GM12801 (cell line): Measurements from ENCODE around the gene CDH4.

ENCODE experiments used
- TF ChIP-seq, protein P1 (sequence below): IDR thresholded peaks from one replicate; pipeline ENCODE4 v1.5.1; 2011; ENCODE audit warnings: control low read depth; ENCODE audit not compliant: insufficient read length; ENCODE audit errors: extremely low read depth

CDH4 gene

DNA sequence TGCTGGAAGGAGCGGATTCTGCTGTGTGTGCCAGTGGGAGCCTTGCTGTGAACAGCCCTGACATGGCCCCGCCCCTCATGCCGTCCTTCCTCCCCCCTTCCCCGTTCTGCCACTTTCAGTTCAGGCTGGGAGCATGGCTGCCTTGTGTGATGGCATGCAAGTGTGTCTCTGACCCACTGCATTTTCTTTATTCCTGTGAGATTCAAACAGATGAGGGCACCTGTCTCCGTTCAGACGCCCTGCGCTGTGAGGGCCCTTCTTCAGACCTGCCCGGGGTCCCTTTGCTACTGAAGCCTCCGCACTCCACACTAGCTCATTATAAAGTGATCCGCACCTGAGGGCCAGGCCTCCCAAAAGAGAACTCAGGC, 725.3 kb downstream of the CDH4 start:
- TF ChIP-seq, protein P1, sequence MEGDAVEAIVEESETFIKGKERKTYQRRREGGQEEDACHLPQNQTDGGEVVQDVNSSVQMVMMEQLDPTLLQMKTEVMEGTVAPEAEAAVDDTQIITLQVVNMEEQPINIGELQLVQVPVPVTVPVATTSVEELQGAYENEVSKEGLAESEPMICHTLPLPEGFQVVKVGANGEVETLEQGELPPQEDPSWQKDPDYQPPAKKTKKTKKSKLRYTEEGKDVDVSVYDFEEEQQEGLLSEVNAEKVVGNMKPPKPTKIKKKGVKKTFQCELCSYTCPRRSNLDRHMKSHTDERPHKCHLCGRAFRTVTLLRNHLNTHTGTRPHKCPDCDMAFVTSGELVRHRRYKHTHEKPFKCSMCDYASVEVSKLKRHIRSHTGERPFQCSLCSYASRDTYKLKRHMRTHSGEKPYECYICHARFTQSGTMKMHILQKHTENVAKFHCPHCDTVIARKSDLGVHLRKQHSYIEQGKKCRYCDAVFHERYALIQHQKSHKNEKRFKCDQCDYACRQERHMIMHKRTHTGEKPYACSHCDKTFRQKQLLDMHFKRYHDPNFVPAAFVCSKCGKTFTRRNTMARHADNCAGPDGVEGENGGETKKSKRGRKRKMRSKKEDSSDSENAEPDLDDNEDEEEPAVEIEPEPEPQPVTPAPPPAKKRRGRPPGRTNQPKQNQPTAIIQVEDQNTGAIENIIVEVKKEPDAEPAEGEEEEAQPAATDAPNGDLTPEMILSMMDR = no peak

DNA sequence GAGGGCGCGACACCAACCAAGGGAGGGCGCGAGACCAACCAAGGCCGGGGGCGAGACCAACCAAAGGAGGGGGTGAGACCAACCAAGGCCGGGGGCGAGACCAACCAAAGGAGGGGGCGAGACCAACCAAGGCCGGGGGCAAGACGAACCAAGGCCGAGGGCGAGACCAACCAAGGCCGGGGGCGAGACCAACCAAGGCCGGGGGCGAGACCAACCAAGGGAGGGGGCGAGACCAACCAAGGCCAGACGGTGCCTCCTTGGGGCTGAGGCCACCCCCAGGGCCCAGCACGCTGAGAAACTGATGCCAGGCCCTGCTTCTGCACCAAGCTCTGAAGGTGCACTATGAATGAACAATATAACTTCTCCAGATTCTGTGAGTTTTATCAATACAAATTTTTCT, 726.4 kb downstream of the CDH4 start:
- TF ChIP-seq, protein P1 = no peak

DNA sequence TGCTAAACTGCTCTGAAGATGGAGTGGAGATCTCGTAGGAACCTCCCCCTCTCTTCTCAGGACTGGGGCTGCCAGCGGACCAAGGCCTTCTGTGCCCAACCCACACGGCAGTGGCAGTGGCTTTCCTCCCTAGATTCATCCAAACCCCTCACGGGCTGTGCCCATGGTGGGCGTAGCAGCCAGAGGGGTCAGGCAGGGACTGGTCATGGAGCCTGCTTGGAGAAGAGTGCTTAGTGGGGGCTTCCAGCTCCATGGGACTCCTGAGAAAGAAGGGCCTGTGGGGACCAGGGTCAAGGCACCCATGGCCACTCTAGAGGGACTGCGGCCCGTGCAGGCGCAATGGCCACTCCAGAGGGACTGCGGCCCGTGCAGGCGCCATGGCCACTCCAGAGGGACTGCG, 727.0 kb downstream of the CDH4 start:
- TF ChIP-seq, protein P1 = no peak

DNA sequence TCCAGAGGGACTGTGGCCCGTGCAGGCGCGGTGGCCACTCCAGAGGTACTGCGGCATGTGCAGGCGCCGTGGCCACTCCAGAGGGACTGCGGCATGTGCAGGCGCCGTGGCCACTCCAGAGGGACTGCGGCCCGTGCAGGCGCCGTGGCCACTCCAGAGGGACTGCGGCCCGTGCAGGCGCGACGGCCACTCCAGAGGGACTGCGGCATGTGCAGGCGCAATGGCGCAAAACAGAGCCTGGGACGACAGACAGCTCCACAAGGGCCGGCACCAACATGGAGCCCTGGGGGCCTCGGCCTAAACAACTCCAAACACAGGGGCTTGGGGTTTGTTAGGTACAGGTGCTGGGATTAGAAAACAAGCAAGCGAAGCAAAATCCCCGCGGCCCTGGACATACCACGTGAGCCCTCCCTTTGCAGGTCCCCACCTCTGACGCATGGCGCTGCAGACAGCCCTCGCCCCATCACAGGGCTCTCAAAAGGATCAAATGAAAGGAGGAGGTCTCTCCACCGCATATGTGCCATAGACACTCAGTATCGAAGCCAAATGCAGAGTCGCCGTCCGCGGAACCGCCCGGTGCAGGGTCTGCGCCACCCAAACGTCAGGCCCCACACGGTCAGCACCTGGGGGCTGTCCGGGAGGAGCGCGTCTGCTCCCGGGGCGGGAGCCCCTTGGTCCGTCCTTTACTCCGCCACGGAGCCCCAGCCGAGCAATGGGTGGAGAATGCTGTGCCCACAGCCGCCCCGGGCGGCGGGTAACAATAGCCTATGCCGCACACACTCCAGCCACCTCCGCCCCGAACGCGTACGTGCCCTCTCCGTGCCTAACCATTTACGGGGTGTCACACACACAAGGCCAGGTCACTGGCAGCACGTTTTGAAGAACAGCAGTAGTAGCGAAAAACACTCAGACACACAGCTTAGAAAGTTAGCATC, 727.9 kb downstream of the CDH4 start:
- TF ChIP-seq, protein P1 = no peak

DNA sequence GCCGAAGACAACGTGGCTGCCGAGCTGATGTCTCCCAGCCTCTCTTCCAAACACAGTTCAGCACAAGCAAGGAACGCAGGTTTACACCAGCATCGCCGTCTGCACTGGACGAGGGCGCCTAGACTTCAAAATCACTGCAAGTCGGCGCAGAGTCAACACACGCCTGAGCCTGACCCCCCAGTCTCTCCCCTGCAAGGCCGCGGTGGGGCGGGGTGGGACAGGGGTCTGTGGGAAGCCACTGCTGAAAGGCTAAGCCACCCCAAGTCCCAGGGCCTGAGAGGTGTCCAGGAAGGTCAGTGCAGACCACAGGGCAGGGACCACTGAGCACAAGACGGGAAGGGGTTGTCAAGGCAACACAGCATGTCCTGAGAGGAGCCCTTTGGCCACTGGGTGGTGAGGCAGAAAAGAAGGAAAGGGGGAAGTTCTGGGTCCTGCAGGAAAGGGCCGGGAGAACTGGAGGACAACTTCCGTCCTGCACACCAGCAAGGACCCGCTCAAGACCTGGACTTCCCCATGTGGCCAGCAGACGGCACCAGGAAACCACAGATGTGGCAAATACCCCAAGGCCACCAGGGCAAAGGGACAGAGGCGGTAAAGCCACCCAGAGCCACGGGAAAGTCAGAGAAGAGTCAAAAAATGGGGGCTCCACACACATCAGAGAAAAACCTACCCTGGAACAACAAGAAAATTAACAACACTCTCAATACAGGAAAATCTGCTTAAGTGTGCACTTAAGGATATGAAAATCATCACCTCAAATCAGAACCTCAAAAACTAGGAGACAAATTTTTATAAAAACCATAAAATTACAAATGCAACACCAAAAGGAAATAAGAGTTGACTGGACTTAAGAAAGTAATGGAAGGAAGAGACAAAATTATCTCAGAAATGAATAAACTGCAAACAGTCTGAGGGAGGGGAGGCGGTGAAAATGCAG, 728.9 kb downstream of the CDH4 start:
- TF ChIP-seq, protein P1 = no peak

DNA sequence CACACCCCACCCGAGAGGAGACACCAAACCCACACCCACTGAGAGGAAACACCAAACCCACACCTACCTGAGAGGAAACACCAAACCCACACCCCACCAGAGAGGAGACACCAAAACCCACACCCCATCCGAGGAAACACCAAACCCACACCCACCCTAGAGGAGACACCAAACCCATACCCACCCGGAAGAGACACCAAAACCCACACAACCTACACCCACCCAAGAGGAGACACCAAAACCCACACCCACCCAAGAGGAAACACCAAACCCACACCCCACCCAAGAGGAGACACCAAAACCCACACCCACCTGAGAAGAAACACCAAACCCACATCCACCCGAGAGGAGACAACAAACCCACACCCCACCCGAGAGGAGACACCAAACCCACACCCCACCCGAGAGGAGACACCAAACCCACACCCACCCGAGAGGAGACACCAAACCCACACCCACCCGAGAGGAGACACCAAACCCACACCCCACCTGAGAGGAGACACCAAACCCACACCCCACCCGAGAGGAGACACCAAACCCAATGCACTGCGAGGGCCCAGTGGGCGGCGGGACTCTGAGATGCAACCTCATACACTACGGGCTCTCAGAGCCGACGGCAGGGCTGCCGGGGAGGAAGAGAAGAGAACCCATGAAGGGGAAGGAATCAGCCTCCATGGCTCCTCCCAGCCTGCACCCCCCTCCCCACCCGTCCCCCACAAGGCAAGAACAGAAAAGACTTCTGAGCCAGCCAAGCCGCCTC, 730.3 kb downstream of the CDH4 start:
- TF ChIP-seq, protein P1 = no peak

DNA sequence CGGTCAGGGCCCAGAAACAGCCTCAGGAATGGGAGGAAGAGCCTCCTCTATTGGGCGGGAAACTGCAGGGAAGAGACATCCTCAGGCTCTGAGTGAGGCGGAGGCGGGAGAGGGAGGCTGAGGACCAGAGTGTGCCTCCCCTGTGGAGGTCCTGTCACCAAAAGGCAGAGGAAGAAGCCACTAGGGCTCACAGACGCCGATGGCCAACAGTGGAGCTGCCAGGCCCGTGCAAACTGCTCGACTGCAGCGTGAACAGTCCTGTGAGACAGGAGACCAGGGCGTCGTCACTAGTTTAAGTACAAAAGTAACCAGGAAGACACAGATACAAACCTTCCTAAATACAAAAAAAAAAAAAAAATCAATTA, 730.9 kb downstream of the CDH4 start:
- TF ChIP-seq, protein P1 = no peak
